Sigmoid colon (tissue), 7 donors: ENCODE data around the gene SEMA4A. TPM values are rescaled to one million over a fixed set of nuclear protein-coding genes. Genes with fewer than 3 reads are reported as not detected.
A peak's percentile ranks its signal among the peaks of the same experiment; 100 is the strongest.

ENCODE experiments used
- DNase-seq: peaks from one replicate; pipeline ENCODE4 v3.0.0-alpha.2; 2019
- H3K27ac ChIP-seq, 4 donors: fragments of 200-600 bp; sonication (generic); one replicate each; pipeline ENCODE4 v1.5.1; 2016 to 2019; ENCODE audit warnings: mild to moderate bottlenecking in 1 of 4
- H3K27me3 ChIP-seq, 3 donors: fragments of 200-600 bp; sonication (generic); one replicate each; pipeline ENCODE4 v1.5.1; 2019; ENCODE audit warnings: mild to moderate bottlenecking in 1 of 3
- H3K36me3 ChIP-seq, 4 donors: fragments of 200-600 bp; sonication (generic); one replicate each; pipeline ENCODE4 v1.5.1; 2016 to 2019
- H3K4me1 ChIP-seq, 4 donors: fragments of 200-600 bp; sonication (generic); one replicate each; pipeline ENCODE4 v1.5.1; 2017 to 2019
- H3K4me3 ChIP-seq, 4 donors: fragments of 200-600 bp; sonication (generic); one replicate each; pipeline ENCODE4 v1.5.1; 2017 to 2019; ENCODE audit warnings: mild to moderate bottlenecking in 2 of 4, moderate library complexity in 1 of 4
- H3K9me3 ChIP-seq, 4 donors: fragments of 200-600 bp in 3 of 4; sonication (generic) in 3 of 4; one replicate each; pipeline versions ENCODE4 v1.5.1 to v1.6.1; 2013 to 2019
- CTCF ChIP-seq, 4 experiments: fragments of 450-650 bp in 3 of 4; fragments of 200-600 bp in 1 of 4; IDR thresholded peaks; one replicate each; pipeline ENCODE4 v1.5.1; 2016 to 2019; ENCODE audit warnings: antibody characterized with exemption in 4 of 4, mild to moderate bottlenecking in 3 of 4, moderate library complexity in 2 of 4
- EP300 ChIP-seq, 4 donors: sonication (generic); formaldehyde crosslinking; IDR thresholded peaks; one replicate each; pipeline ENCODE4 v1.6.1; 2017; ENCODE audit warnings: antibody characterized with exemption in 4 of 4
- POLR2A ChIP-seq, 2 donors: fragments of 450-650 bp; IDR thresholded peaks; one replicate each; pipeline ENCODE4 v1.6.1; 2016; ENCODE audit warnings: antibody characterized with exemption in 2 of 2, mild to moderate bottlenecking in 2 of 2, moderate library complexity in 2 of 2
- POLR2AphosphoS5 ChIP-seq, 4 donors: sonication (generic); formaldehyde crosslinking; IDR thresholded peaks; one replicate each; pipeline ENCODE4 v1.6.1; 2017; ENCODE audit warnings: antibody characterized with exemption in 4 of 4
- WGBS, 2 donors: extraction: QIAGEN DNeasy Blood & Tissue Kit; methylation state at CpG; one replicate each; pipeline ENCODE4 v1.1.7; 2013; 5-methylcytosine and 5-hydroxymethylcytosine counted together
- intact Hi-C: fragments of 100-400 bp; cut with DNase I; formaldehyde crosslinking; loops from one replicate; pipeline ENCODE4 v1.15.1; 2023
- polyA plus RNA-seq, 3 donors: library from polyadenylated mRNA; stranded (reverse); fragments of 200-250 nt; gene quantifications; one replicate each; pipeline ENCODE4 v1.2.3, GENCODE V29; 2013
- small RNA-seq, 3 donors: library from RNA; depleted of rRNA; stranded (forward); fragments of <200 nt; gene quantifications; one replicate each; pipeline ENCODE3, GENCODE V24; 2016
- total RNA-seq, 4 donors: library from RNA; depleted of rRNA; stranded (reverse); fragments of >200 nt; gene quantifications; one replicate each; pipeline ENCODE4 v1.1.0, GENCODE V29; 2016
- donor health status: healthy with polysubstance abuse.
- donor health status: Bipolar disorder and iron deficiency.
- donor health status: healthy.

Gene SEMA4A
- total and polyA plus RNA-seq, 7 donors = 1.4 to 6.3 (median 1.8) TPM

GRCh38 chr1:156221986-156222692, 68.8 kb downstream of the SEMA4A start:
- DNase-seq = no peak
- WGBS, 2 donors = 92 to 94% methylated on average over 13 of the region's 13 CpGs
- peaks cover 9 to 44% (median 35%) of the 10 kb centered on the region in 4 donors for H3K36me3 ChIP-seq

DNA sequence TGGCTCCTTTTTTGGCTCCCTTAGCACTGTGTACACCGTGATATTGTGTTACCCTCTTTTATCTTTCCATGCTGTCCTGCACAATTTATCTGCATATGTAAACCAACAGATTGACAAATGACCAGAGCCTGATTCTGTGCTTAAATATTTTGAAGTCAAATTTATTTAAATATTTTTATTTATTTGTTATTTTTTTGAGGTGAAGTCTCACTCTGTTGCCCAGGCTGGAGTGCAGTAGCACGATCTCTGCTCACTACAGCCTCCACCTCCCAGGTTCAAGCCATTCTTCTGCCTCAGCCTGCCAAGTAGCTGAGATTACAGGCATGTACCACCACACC, 72.3 kb downstream of the SEMA4A start:
- Histone ChIP-seq H3K27me3 (no peaks in the 10 kb centered on the region), H3K9me3 (no peaks in the 10 kb centered on the region), H3K4me1 (peaks cover 0 to 24% (median 14%) of the 10 kb centered on the region in 4 donors), H3K4me3 (no peak overlapping the region), H3K27ac (no peak overlapping the region), H3K36me3 (peaks cover 15 to 42% (median 31%) of the 10 kb centered on the region in 4 donors)
- intact Hi-C loops = loop anchor here (1.0 kb wide), 2 partner anchors 79 to 135 kb away; no protein-coding TSS in a partner anchor
- WGBS, 2 donors = 5 to 15% methylated on average over 2 of the region's 2 CpGs
- TF ChIP-seq CTCF (IDR thresholded peaks at IDR 0.05) = peak in 2 of 4 experiments; percentile 6 to 8
- TF ChIP-seq POLR2A (IDR thresholded peaks at IDR 0.05) = no peak
- DNase-seq = no peak

More at GRCh38 chr1:156221986-156222692, 68.8 kb downstream of the SEMA4A start:
- H3K27me3 ChIP-seq = no peaks in the 10 kb centered on the region
- H3K4me1 ChIP-seq = peaks cover 0 to 9% (median 1%) of the 10 kb centered on the region in 4 donors
- no peak overlapping the region for H3K4me3 ChIP-seq
- no peak overlapping the region for H3K27ac ChIP-seq
- no peaks in the 10 kb centered on the region for H3K9me3 ChIP-seq
- TF ChIP-seq POLR2A (IDR thresholded peaks at IDR 0.05) = no peak
- no peak for TF ChIP-seq EP300 (IDR thresholded peaks at IDR 0.05)
- TF ChIP-seq POLR2AphosphoS5 (IDR thresholded peaks at IDR 0.05) = no peak
- no peak for TF ChIP-seq CTCF (IDR thresholded peaks at IDR 0.05)
- intact Hi-C loops = no loop called here

- Histone ChIP-seq H3K4me1 (peaks cover 0 to 24% (median 14%) of the 10 kb centered on the region in 4 donors), H3K36me3 (peaks cover 10 to 37% (median 26%) of the 10 kb centered on the region in 4 donors), H3K27ac (no peak overlapping the region), H3K27me3 (no peaks in the 10 kb centered on the region), H3K9me3 (no peaks in the 10 kb centered on the region), H3K4me3 (no peak overlapping the region)
- intact Hi-C loops = no loop called here
- TF ChIP-seq POLR2A (IDR thresholded peaks at IDR 0.05) (no peak), EP300 (IDR thresholded peaks at IDR 0.05) (no peak), CTCF (IDR thresholded peaks at IDR 0.05) (no peak), POLR2AphosphoS5 (IDR thresholded peaks at IDR 0.05) (no peak)
- DNase-seq = no peak
- WGBS, 2 donors = 60 to 73% methylated on average over 2 of the region's 2 CpGs
Measured at GRCh38 chr1:156226116-156226538, 72.7 kb downstream of the SEMA4A start.

DNA sequence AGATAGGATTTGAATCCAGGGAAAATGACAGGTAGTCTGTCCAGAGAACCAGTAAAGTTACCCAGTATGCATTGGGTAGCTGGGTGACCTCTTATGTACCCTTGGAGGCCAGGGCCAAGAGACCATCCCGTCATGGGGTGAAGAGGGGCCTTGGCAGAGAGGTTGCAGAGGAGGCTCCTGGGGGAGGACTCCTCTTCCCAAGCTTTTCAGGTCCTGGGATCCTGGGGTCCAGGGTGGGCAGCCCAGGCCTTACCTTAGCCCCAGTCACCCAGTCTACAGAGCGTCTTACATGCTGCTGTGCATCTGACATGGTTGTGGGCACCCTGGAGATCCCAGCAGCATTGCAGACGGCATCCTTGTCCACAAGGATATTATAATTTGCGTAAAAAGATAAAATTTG, 73.4 kb downstream of the SEMA4A start:
- 93 to 94% methylated on average over 4 of the region's 4 CpGs for WGBS, 2 donors
- TF ChIP-seq POLR2AphosphoS5 (IDR thresholded peaks at IDR 0.05) (no peak), EP300 (IDR thresholded peaks at IDR 0.05) (no peak), CTCF (IDR thresholded peaks at IDR 0.05) (no peak), POLR2A (IDR thresholded peaks at IDR 0.05) (no peak)
- intact Hi-C loops = no loop called here
- peaks cover 5 to 30% (median 20%) of the 10 kb centered on the region in 4 donors for H3K36me3 ChIP-seq
- H3K4me3 ChIP-seq = no peak overlapping the region
- H3K27me3 ChIP-seq = no peaks in the 10 kb centered on the region
- no peak overlapping the region for H3K27ac ChIP-seq
- peaks cover 0 to 24% (median 14%) of the 10 kb centered on the region in 4 donors for H3K4me1 ChIP-seq
- no peak for DNase-seq
- no peaks in the 10 kb centered on the region for H3K9me3 ChIP-seq

Small RNAs within 50 kb of the gene (small RNA-seq; reads per million reads assigned to genes)
- gene RF00568 = 0 reads per million in 3 donors

Other genes starting within 250 kb of the SEMA4A start
- gene RIT1, start 242.2 kb upstream of the SEMA4A start, total RNA-seq = 10 to 100 TPM; 16.6 to 23.2 (median 20.7) TPM
- gene RIT1, start 242.2 kb upstream of the SEMA4A start, polyA plus RNA-seq = 10 to 100 TPM; 13.1 to 15.0 (median 13.8) TPM
- 10 to 100 TPM; 33.5 to 67.6 (median 38.9) TPM for gene KHDC4, start 219.2 kb upstream of the SEMA4A start, total RNA-seq
- gene KHDC4, start 219.2 kb upstream of the SEMA4A start, polyA plus RNA-seq = 10 to 100 TPM in 2 of 3 donors, 1 to 10 TPM in 1; 6.6 to 25.2 (median 10.2) TPM
- gene RXFP4, start 211.9 kb upstream of the SEMA4A start, total RNA-seq = not detected
- 1 to 10 TPM in 2 of 3 donors, not detected in 1; 1.8 to 2.7 TPM for gene RXFP4, start 211.9 kb upstream of the SEMA4A start, polyA plus RNA-seq
- 10 to 100 TPM; 31.6 to 83.9 (median 48.1) TPM for gene ARHGEF2, start 175.0 kb upstream of the SEMA4A start, total RNA-seq
- gene ARHGEF2, start 175.0 kb upstream of the SEMA4A start, polyA plus RNA-seq = 10 to 100 TPM; 25.8 to 76.7 (median 26.8) TPM
- 100 to 1,000 TPM; 115 to 338 (median 233) TPM for gene SSR2, start 132.6 kb upstream of the SEMA4A start, total RNA-seq
- 100 to 1,000 TPM; 157 to 274 (median 231) TPM for gene SSR2, start 132.6 kb upstream of the SEMA4A start, polyA plus RNA-seq
- 10 to 100 TPM; 13.9 to 23.6 (median 19.8) TPM for gene UBQLN4, start 99.8 kb upstream of the SEMA4A start, total RNA-seq
- 10 to 100 TPM; 11.4 to 21.5 (median 14.8) TPM for gene UBQLN4, start 99.8 kb upstream of the SEMA4A start, polyA plus RNA-seq
- 10 to 100 TPM; 55.4 to 86.4 (median 71.3) TPM for gene LAMTOR2, start 98.8 kb upstream of the SEMA4A start, total RNA-seq
- 100 to 1,000 TPM; 142 to 245 (median 199) TPM for gene LAMTOR2, start 98.8 kb upstream of the SEMA4A start, polyA plus RNA-seq
- gene RAB25, start 92.4 kb upstream of the SEMA4A start, total RNA-seq = not detected
- 100 to 1,000 TPM; 187 to 237 (median 201) TPM for gene RAB25, start 92.4 kb upstream of the SEMA4A start, polyA plus RNA-seq
- under 1 TPM; 0.27 to 0.36 (median 0.30) TPM for gene MEX3A, start 71.1 kb upstream of the SEMA4A start, total RNA-seq
- gene MEX3A, start 71.1 kb upstream of the SEMA4A start, polyA plus RNA-seq = 1 to 10 TPM in 1 of 3 donors, under 1 TPM in 2; 0.23 to 1.5 (median 0.60) TPM
- 100 to 1,000 TPM; 129 to 241 (median 196) TPM for gene LMNA, start 38.9 kb upstream of the SEMA4A start, total RNA-seq
- 100 to 1,000 TPM; 108 to 229 (median 142) TPM for gene LMNA, start 38.9 kb upstream of the SEMA4A start, polyA plus RNA-seq
- 10 to 100 TPM in 1 of 4 donors, 1 to 10 TPM in 3; 8.6 to 13.3 (median 9.4) TPM for gene SLC25A44, start 40.5 kb downstream of the SEMA4A start, total RNA-seq
- 10 to 100 TPM in 2 of 3 donors, 1 to 10 TPM in 1; 7.8 to 15.3 (median 11.8) TPM for gene SLC25A44, start 40.5 kb downstream of the SEMA4A start, polyA plus RNA-seq
- gene PMF1, start 59.4 kb downstream of the SEMA4A start, total RNA-seq = 10 to 100 TPM; 41.1 to 61.2 (median 50.8) TPM
- gene PMF1, start 59.4 kb downstream of the SEMA4A start, polyA plus RNA-seq = 10 to 100 TPM; 46.2 to 75.1 (median 60.7) TPM
- gene BGLAP, start 88.6 kb downstream of the SEMA4A start, total RNA-seq = 10 to 100 TPM in 1 of 4 donors, 1 to 10 TPM in 3; 3.9 to 15.9 (median 6.5) TPM
- 1 to 10 TPM in 1 of 3 donors, not detected in 2; 1.0 TPM for gene BGLAP, start 88.6 kb downstream of the SEMA4A start, polyA plus RNA-seq
- gene PAQR6, start 94.5 kb downstream of the SEMA4A start, total RNA-seq = 1 to 10 TPM in 3 of 4 donors, under 1 TPM in 1; 0.99 to 7.7 (median 7.2) TPM
- gene PAQR6, start 94.5 kb downstream of the SEMA4A start, polyA plus RNA-seq = 1 to 10 TPM in 2 of 3 donors, under 1 TPM in 1; 0.69 to 3.4 (median 3.0) TPM
- gene SMG5, start 129.2 kb downstream of the SEMA4A start, total RNA-seq = 10 to 100 TPM; 36.7 to 59.0 (median 46.5) TPM
- gene SMG5, start 129.2 kb downstream of the SEMA4A start, polyA plus RNA-seq = 10 to 100 TPM; 25.2 to 78.2 (median 30.3) TPM
- gene TMEM79, start 130.7 kb downstream of the SEMA4A start, total RNA-seq = 1 to 10 TPM in 2 of 4 donors, under 1 TPM in 2; 0.41 to 1.5 (median 0.91) TPM
- gene TMEM79, start 130.7 kb downstream of the SEMA4A start, polyA plus RNA-seq = 1 to 10 TPM; 1.8 to 5.6 (median 2.3) TPM
- 10 to 100 TPM; 33.3 to 49.2 (median 41.1) TPM for gene GLMP, start 142.1 kb downstream of the SEMA4A start, total RNA-seq
- 10 to 100 TPM; 34.8 to 53.2 (median 36.0) TPM for gene GLMP, start 142.1 kb downstream of the SEMA4A start, polyA plus RNA-seq
- gene VHLL, start 145.7 kb downstream of the SEMA4A start, total RNA-seq = not detected
- not detected for gene VHLL, start 145.7 kb downstream of the SEMA4A start, polyA plus RNA-seq
- gene CCT3, start 184.7 kb downstream of the SEMA4A start, total RNA-seq = 100 to 1,000 TPM; 155 to 253 (median 197) TPM
- 100 to 1,000 TPM in 2 of 3 donors, 10 to 100 TPM in 1; 94.3 to 155 (median 123) TPM for gene CCT3, start 184.7 kb downstream of the SEMA4A start, polyA plus RNA-seq
- gene TSACC, start 184.9 kb downstream of the SEMA4A start, total RNA-seq = 1 to 10 TPM in 1 of 4 donors, not detected in 3; 1.1 TPM
- gene TSACC, start 184.9 kb downstream of the SEMA4A start, polyA plus RNA-seq = under 1 TPM in 1 of 3 donors, not detected in 2; 0.48 TPM
- not detected for gene RHBG, start 215.6 kb downstream of the SEMA4A start, total RNA-seq
- not detected for gene RHBG, start 215.6 kb downstream of the SEMA4A start, polyA plus RNA-seq